ENCODE results near the gene ZNF443. TPM values are rescaled to one million over a fixed set of nuclear protein-coding genes. Genes with fewer than 3 reads are reported as not detected.
"Not testable (repeated sequence)": the region's sequence is repeated elsewhere in the genome, so short reads cannot be mapped to it uniquely, and the experiment has no call there.

ZNF443 gene
- polyA plus RNA-seq (2013, experiment 1 of 2; ENCODE audit: insufficient read length), result 1.2 TPM
- polyA plus RNA-seq (2013, experiment 2 of 2; ENCODE audit: insufficient read length), result 1.3 TPM

GRCh38 chr19:12440541-12441316 is at the start of gene ZNF443:
ZNF443 (minus strand) TSS chr19:12441021; CDS start chr19:12440914, 107 bp downstream.
- peak; percentile 97 for DNase-seq

GRCh38 chr19:12486265-12486783 is 45.5 kb upstream of the ZNF443 start:
- DNase-seq, result not testable (repeated sequence)

GRCh38 chr19:12485571-12485970 is 44.8 kb upstream of the ZNF443 start:
- no peak for DNase-seq

GRCh38 chr19:12485052-12485416 is 44.2 kb upstream of the ZNF443 start:
- DNase-seq, result no peak

- peak; percentile 84 for DNase-seq
Observed at GRCh38 chr19:12484371-12485051, 43.7 kb upstream of the ZNF443 start, which contains the start of gene ZNF709. ZNF709 (minus strand) TSS chr19:12484816; CDS start chr19:12484657, 159 bp downstream.

GRCh38 chr19:12484011-12484370 is 43.2 kb upstream of the ZNF443 start:
- DNase-seq, result no peak

GRCh38 chr19:12482509-12482886 is 41.7 kb upstream of the ZNF443 start:
- DNase-seq, result no peak

- no peak for DNase-seq
Observed at GRCh38 chr19:12481781-12482508, 41.1 kb upstream of the ZNF443 start.

- no peak for DNase-seq
Observed at GRCh38 chr19:12478234-12478941, 37.6 kb upstream of the ZNF443 start.

- DNase-seq, result not testable (repeated sequence)
Observed at GRCh38 chr19:12467651-12468050, 26.8 kb upstream of the ZNF443 start.

GRCh38 chr19:12465211-12465610 is 24.4 kb upstream of the ZNF443 start:
- DNase-seq, result no peak

GRCh38 chr19:12464769-12465168 is 23.9 kb upstream of the ZNF443 start:
- DNase-seq, result no peak

GRCh38 chr19:12464139-12464538 is 23.3 kb upstream of the ZNF443 start:
- not testable (repeated sequence) for DNase-seq

- no peak for DNase-seq
Observed at GRCh38 chr19:12453495-12453894, 12.7 kb upstream of the ZNF443 start.

GRCh38 chr19:12450844-12451243 is 10.0 kb upstream of the ZNF443 start:
- DNase-seq, result no peak

- DNase-seq, result no peak
Observed at GRCh38 chr19:12448808-12449207, 8.0 kb upstream of the ZNF443 start.

GRCh38 chr19:12439686-12440540 is 908 bp downstream of the ZNF443 start:
- not testable (repeated sequence) for DNase-seq

- DNase-seq, result not testable (repeated sequence)
Observed at GRCh38 chr19:12430726-12431299, 10.0 kb downstream of the ZNF443 start.

GRCh38 chr19:12425888-12426274 is 14.9 kb downstream of the ZNF443 start:
- no peak for DNase-seq

- no peak for DNase-seq
Observed at GRCh38 chr19:12425236-12425887, 15.5 kb downstream of the ZNF443 start.
